CD4-positive, alpha-beta T cell treated with Interleukin-12 subunit alpha and Interleukin-12 subunit beta, for 1 hour (primary cell): ENCODE data around the gene DNASE1L3.
"Not testable (repeated sequence)": the region's sequence is repeated elsewhere in the genome, so short reads cannot be mapped to it uniquely, and the experiment has no call there.

Source experiments
- DNase-seq: peaks from one replicate; pipeline ENCODE4 v3.0.0-alpha.2; 2020

DNASE1L3 gene

DNA sequence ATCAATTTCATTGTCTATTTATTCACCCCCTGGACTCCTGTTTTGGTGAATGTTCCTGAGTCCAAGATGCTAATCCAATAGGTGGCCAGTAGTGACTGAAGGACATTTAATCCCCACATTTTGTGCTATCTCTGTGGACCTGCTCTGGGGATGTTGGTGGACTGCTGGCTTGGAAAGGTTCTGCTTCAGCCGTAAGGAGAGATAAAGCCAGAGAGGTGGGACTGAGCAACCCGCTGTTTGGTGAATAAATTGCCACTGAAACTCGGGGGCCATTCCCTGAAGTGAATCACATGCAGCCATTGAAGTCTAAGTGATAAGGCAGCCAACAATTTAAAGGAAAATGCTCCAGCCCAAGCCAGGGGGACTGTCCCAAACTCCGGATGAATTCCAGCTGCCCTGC lies 25.2 kb upstream of the DNASE1L3 start:
- DNase-seq, result no peak

DNA sequence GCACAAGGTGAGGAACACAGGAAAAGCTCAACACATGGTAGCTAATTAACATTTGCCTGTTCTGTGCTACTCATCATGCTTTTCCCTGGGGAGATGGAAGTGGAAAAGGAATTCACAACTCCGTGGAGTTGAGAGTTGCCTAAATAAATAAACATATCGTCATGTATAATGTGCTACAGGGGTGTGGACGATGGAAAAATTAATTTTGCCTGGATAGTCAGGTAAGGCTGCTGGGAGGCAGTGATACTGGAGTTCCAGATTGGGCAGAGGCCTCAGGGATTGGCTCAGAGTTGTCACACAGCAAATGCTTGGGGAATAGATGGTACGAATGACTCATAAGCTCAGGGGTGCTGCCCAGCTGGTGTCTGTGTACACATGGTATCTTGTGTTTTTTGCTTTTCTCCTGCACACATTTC lies 23.8 kb upstream of the DNASE1L3 start:
- no peak for DNase-seq

DNA sequence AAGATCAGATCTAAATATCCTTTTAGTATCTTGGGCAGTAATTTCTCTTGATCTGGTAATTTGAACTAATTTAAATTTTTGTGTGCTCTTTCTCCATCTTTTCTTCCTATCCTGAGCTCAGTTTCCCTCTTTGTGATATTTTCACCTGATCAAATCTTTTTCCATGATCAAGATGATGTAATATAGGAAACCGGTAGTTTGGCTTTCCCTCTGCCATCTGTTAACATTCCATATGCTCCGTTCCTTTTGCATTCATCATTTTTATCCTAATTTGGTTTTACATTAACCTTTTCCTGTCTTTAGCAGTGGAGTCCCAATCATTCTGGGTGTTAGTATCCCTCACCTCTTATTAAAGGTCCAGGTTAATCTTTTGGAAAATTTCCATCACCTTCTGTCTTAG lies 20.9 kb upstream of the DNASE1L3 start:
- DNase-seq, result no peak

DNA sequence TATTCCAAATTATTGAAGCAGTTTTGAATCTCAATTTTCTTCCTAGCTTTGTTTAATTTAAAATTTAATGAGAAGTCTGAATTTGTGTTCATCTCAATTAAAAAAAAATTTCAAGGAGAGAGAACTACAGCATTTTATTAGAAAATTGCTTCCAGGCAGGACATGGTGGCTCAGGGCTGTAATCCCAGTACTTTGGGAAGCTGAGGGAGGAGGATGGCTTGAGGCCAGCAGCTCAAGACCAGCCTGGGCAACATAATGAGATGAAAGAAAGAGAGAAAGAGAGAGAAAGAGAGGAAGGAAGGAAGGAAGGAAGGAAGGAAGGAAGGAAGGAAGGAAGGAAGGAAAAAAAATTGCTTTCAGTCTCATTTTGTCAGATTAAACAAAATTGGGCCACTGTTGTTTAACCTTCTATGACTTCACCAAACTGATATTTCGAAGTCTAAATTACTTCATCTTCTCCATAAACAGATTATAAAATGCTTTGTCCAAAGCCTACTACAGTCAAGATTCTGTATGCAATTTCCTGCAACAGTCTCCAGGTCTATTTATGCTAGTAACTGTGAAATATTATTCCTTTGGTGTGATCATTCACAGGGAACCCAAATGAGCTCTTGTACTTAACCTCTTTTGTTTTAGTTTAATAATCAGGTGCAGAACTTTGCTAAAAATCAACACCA lies 20.2 kb upstream of the DNASE1L3 start:
- DNase-seq, result no peak

DNA sequence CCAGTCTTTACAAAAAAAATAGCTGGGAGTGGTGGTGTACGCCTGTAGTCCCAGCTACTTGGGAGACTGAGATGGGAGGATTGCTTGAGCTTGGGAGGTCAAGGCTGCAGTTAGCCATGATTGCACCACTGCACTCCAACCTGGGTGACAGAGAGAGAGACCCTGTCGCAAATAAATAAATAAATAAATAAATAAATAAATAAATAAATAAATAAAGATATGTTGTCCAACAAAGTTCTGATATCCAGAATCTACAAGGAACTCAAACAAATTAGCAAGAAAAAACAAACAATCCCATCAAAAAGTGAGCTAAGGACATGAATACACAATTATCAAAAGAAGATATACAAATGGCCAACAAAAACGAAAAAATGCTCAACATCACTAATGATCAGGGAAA lies 17.2 kb upstream of the DNASE1L3 start:
- not testable (repeated sequence) for DNase-seq

DNA sequence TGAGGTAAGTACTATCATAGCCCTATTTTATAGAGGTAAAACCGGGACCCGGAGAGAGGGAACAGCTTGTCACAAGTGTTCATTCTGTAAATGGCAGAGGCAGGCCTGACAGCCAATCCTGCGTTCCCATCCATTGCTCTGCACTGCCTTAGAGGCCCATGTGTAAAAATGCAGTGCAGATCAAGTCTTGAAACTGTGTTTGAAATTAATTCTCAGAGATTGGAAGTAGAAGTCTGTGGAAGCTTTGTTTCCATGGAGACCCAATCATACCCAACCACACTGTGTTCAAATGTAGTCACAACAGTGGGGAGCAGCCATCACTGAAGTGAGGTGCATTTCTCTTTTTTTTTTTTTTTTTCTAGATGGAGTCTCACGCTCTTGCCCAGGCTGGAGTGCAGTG lies 13.1 kb upstream of the DNASE1L3 start:
- no peak for DNase-seq

DNA sequence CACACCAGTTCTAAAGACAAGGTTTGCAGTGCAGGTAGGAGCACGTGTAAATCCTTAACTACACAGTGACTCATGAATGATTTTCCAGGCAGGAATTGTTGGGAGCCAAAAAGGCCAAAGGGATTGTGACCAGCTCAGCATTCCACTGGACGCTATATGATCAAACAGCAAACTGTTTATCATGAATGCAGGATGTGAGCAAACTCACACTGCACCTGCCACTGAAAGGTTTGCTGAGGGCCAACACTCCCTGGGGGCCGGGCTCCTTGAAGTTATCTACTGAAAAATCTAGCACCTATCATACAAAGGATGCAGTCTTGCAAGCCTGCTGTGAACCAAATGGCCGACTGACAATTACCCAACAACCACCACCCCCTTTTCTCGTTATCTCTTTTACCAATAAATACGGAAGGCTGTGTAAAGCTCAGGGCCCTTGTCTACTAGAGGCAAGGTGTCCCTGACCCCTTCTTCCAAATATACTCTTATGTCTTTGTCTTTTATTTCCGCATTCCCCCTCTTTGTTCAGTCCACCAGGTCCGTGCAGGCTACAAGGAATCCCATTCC lies 11.5 kb upstream of the DNASE1L3 start:
- no peak for DNase-seq

DNA sequence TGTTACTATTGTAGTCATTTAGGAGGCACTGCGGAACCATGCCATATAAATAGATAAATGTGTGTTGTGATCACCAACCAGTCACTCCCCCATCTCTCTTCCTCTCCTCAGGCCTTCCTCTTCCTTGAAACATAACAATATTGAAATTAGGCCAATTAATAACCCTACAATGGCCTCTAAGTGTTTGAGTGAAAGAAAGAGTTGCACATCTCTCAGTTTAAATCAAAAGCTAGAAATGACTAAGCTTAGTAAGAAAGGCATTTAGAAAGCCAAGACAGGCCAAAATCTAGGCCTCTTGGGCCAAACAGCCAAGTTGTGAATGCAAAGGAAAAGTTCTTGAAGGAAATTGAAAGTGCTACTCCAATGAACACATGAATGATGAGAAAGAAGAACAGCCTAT lies 8.1 kb upstream of the DNASE1L3 start:
- DNase-seq, result no peak

DNA sequence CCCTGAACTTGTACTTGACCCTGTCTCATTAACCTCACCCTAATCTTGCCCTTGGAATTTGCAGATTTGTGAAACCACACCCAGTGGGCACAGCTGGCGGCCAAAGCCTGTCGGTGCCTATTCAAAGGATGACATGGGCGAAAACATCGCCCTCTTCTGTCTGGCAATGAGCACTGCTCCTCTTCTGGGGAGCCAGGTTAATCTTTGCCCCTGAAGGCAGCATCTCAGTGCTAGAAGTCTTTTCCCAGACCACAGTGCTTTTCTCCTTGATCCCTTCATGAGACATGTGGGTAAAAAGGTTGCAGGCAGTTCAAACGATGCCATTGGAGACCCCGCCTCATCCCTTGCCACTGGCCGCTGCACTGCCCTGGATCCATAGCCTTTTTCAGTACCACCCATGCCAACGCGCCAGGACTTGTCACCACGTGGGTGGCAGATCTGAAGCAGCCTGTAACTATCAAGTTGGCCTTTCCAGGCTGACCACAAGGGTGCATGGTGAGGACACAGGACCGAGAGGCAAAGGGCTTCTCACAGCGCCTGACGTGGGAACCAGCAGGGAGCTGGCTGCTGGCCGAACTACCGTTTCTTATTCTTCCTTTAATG lies 6.5 kb upstream of the DNASE1L3 start:
- peak; percentile 69 for DNase-seq

DNA sequence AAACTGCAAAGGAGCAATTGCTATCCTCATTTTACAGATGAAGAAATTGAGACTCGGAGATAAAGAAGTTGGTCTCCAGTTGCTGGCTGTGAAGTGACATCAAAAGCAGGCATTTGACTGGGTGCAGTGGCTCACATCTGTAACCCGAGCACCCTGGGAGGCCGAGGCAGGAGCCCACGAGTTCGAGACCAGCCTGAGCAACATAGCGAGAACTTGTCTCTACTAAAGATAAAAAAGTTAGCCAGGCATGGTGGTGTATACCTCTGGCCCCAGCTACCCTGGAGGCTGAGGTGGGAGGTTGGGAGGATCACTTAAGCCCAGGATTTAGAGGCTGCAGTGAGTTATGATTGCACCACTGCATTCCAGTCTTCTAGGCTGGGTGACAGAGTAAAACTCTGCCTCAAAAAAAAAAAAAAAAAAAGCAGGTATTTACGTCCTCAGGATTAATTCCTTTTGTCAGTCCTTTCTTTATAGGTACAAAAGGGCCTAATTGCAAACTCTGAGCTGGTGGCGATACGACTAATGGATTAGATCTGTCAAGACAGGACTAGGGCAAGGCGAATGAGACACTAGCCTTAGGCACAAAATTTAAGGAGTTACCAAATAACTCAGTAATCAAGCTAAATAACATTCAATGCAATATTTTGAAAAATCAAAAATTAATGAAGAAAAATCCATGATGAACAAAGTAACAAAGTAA lies 5.9 kb upstream of the DNASE1L3 start:
- DNase-seq, result no peak

DNA sequence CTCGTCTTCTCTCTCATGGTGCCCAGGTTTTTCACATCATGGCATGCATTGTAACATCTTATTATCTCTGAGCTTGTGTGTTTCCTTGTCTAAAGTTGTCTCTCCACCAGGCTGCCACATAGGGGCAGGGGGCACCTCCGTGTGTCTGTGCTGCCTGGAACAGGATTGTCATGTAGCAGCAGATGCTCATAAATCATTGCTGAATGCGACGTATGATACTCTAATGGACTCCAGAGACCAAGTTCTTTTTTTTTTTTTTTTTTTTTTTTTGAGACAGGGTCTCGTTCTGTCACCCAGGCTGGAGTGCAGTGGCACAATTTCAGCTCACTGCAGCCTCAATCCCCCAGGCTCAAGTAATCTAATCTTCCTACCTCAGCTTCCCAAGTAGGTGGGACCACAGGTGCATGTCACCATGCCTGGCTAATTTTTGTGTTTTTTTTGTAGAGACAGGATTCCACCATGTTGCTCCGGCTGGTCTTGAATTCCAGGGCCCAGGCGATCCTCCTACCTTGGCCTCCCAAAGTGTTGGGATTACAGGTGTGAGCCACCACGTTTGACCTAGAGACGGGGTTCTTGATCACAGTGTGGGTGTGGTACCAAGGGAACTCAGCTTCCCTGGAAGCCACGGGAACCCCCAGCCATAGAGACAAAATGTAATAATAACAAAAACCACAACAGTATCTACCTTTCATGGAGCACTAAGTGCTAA lies 4.7 kb upstream of the DNASE1L3 start:
- no peak for DNase-seq

DNA sequence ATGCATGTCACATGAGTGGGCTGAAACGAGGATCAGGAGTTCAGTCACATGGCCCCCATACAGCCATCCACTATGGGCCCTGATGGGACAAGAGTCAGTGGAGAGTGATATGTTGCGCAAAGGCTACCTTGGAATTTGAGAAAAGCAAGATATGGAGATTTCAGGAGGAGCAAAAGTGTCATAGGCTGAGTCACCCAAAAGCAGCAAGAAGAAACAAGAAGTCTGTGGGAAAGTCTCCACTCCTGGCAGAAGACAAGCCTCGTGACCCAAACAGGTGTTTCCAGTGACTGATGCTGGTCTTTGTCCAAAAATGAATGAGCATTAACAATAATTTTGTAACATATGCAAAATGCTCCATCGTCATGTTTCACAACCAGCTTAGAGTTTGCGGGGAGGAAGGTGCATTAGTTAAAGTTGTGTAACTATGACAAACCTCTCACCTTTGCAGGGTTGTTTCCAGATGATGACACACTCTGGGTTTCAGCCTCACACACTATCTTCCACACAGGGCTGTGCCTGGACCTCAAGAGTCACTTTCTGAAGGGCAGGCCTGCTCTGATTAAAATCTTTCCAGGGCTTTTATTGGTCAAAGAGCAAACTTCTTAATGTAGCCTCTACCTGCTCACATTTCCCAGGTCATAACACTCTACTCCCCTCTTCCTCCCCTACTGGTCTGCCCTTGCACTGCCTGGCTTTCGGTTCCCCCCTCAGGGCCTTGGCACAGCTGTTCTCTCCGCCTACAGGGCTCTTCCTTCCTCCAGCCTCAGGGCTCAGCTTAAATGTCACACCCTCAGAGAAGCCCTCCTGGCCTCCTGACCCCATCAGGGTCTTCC lies 3.9 kb upstream of the DNASE1L3 start:
- peak; percentile 10 for DNase-seq

DNA sequence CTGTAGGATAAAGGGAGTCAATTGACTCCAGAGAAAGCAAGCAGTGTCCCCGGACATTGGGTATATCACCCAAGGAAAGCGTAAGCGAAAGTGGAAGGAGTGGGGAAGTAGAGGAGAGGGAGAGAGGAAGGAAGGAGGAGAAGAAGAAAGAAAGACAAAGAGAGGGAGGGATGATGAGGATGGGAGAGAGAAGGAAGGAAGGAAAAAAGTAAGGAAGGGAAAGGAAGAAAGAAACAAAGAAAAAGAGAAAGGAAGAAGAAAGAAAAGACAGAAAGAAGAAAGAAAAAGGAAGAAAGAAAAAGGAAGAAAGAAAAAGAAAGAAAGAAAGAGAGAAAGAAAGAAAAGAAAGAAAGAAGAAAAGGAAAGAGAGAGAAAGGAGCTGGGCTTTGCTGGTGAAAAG lies 839 bp downstream of the DNASE1L3 start:
- DNase-seq, result no peak

DNA sequence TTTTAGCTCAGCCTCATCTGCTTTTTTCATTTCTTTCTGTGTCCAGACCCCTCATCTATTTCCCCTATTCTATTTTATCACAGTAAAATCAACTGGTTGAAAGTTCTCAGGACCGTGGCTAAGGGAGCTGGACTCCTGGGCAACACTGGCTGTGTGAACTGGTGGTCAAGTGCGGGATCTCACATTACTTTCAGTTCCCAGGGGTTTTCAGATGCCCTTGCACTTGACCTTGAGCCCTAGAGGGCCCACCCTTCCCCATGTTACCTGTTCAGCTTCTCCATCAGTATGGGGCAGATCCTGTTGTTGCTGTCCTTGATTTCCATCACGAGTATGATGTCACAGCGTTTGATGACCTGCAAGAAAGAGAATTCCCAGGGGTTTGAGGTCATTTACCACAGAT lies 2.8 kb downstream of the DNASE1L3 start:
- DNase-seq, result no peak

DNA sequence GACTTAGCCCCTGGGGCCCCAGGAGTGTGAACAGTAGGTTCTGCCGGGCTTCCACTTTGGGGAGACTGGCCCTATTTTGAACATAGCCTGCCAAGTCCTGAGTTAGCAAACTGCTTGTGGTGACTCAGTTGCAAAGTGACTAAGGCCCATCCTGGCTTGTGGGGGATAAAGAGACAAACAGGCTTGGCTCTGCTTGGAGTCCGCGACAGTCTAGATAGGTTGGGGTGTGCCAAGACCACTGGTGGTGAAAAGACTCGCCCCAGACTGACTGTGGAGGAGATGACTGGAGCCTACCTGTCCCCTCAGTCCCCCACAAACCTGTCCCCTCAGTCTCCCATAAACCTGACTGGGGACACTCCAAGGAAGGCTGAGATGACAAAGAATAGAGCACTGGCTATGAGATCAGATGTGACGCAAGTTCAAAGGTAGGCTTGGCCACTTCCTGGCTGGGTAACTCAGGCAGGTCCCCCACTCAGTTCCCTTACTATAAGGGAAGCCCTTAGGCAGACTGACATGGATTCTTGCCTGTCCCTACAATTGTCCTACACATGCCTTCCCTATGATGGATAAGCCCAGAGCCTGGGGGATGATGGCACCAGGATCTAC lies 4.3 kb downstream of the DNASE1L3 start:
- DNase-seq, result no peak

DNA sequence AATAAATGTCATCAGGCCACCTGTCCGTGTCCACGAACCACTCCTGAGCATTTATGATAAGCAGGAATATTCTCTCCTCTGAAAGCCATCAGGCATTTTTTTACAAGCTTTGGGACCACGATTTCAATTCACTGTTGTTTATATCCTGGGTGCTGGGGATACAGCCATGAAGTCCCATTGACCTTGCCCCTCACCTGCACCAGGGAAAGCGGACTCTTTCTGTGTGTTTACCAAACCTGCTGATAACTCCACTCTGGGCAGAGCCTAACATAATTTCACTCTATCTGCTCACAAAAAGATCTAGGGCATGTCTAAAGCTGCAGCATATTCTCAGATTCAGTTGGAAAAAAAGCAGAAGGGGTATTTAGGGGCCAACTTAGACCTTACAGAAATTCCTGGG lies 4.8 kb downstream of the DNASE1L3 start:
- DNase-seq, result no peak

DNA sequence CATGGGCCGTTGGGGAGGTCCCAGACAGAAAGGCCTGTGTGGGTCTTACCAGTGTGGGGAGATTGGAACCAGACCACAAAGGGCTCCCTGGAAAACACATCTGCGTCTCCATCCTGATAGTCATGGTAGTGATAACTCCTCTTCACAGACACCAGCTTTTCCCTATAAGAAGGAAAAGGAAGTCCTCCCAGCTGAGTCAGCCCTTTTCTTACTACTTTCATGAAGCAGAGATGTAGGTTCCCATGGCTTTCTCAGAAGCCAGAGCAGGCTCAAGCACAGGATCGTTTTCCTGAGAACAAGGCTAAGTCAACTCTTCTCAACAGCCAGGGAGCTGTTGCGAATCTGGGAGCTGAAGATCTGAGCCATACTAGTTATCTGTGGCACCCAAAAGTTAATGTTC lies 6.1 kb downstream of the DNASE1L3 start:
- DNase-seq, result no peak

DNA sequence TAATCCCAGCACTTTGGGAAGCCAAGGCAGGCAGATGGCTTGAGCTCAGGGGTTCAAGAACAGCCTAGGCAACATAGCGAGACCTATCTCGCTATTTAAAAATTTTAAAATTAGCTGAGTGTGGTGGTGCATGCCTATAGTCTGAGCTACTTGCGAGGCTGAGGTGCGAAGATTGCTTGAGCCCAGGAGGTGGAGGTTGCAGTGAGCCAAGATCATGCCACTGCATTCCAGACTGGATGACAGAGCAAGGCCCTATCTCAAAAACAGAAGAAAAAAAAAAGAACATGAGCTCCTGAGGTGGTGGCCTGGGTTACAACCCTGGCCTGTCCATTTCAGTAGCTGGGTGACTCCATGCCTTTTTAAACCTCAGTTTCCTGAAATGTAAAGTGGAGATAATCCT lies 7.2 kb downstream of the DNASE1L3 start:
- no peak for DNase-seq

DNA sequence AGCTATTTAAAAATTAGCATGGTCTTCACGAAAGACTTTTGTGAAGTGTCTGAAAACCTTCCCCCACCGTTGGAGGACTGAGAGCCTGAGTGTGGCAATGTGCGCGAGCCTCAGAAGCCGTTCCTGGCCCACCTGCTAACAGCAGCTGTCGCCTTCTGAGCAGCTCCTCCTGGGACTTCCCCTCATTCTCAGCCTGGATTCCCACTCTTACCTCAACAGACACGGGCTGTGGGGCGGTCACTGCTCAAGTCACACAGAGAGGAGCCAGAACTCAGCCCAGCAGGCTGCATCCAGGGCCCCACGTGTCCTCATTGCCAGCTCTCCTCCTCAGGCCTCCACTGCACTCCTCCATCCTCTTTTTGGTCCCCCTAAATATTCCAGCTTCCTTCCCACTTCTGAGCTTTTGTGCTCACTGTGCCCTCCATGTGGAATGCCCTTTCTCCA lies 7.8 kb downstream of the DNASE1L3 start:
- no peak for DNase-seq

DNA sequence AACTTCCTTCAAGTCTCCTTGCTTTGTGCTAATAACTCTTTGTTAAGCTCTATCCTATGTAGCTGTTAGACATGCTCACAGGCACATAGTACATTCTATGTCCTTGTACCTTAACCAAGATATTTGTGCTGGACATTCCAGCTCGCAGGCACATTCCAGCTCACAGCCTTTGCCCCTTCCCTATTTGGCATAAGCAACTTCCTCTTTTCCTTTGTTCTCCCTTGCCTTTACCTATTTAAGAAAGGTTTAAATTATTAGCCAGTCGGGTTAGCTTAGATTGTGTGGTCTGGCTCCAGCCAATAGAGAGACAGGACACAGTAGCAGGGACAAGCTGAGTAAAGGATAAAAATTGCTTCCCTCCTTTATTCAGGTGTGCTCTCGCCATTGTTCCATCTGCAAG lies 9.3 kb downstream of the DNASE1L3 start:
- DNase-seq, result not testable (repeated sequence)

DNA sequence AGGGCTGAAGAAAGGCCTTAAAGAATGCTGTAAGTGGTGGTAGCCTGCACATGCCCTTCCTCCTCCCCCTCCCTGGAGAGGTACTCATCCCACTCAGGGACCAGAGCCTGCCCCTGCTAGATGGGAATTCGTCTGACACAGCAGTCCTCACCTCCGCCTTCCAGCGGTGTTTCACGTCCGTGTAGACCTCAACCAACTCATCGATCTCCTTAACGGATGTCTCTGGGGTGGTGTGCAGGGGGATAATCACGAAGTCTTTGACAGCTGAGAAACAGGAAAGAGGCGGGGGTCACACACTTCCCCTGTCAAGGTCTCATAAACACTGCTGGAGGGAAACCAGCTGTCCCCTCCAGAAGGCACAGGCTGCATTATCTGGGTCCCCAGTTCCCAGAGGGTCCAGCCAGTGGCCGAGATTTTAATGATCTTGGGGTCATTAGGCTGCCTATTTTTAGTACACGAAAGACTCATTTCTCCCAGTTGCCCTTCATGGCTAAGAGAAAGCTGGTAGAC lies 9.9 kb downstream of the DNASE1L3 start:
- no peak for DNase-seq
